Measurements from ENCODE around the gene MED12L.

The MED12L gene

GRCh38 chr3:151300539-151300938 is 215.1 kb downstream of the MED12L start:
- no peaks in the 10 kb centered on the region for H4K20me1 ChIP-seq (ENCODE audit: insufficient read depth, low read length)
- no peaks in the 10 kb centered on the region for H3K9me3 ChIP-seq (ENCODE audit: low read length)
- H3K9me2 ChIP-seq (ENCODE audit: low read depth, low read length), result no peaks in the 10 kb centered on the region
- no peak overlapping the region for H3K4me3 ChIP-seq (ENCODE audit: low read depth, low read length, poor library complexity, severe bottlenecking)
- no peak overlapping the region for H2AFZ ChIP-seq (ENCODE audit: low read length)
- TF ChIP-seq CTCF (IDR thresholded peaks at IDR 0.05; ENCODE audit: low read length) (no peak), EZH2 (IDR thresholded peaks at IDR 0.05; ENCODE audit: borderline replicate concordance, low read length) (no peak)
- H3K4me2 ChIP-seq (ENCODE audit: low read length), result no peak overlapping the region
- no peaks in the 10 kb centered on the region for H3K27me3 ChIP-seq (ENCODE audit: insufficient read depth, low read length)
- no peaks in the 10 kb centered on the region for H3K36me3 ChIP-seq (ENCODE audit: insufficient read depth, low read length)
- no peaks in the 10 kb centered on the region for H3K4me1 ChIP-seq (ENCODE audit: insufficient read depth, low read length, severe bottlenecking)
- H3F3A ChIP-seq (ENCODE audit: insufficient read depth, low read length), result no peaks in the 10 kb centered on the region
- no peaks in the 10 kb centered on the region for H3K79me2 ChIP-seq (ENCODE audit: insufficient read depth, low read length)
- H3K9ac ChIP-seq (ENCODE audit: low read length), result no peak overlapping the region
- no peak overlapping the region for H3K27ac ChIP-seq (ENCODE audit: low read depth, low read length, poor library complexity, severe bottlenecking)

GRCh38 chr3:151301787-151302186 is 216.3 kb downstream of the MED12L start:
- Histone ChIP-seq H3F3A (ENCODE audit: insufficient read depth, low read length) (no peaks in the 10 kb centered on the region), H3K36me3 (ENCODE audit: insufficient read depth, low read length) (no peaks in the 10 kb centered on the region), H3K9me2 (ENCODE audit: low read depth, low read length) (no peaks in the 10 kb centered on the region), H3K79me2 (ENCODE audit: insufficient read depth, low read length) (no peaks in the 10 kb centered on the region), H3K9me3 (ENCODE audit: low read length) (no peaks in the 10 kb centered on the region), H4K20me1 (ENCODE audit: insufficient read depth, low read length) (no peaks in the 10 kb centered on the region), H2AFZ (ENCODE audit: low read length) (no peak overlapping the region), H3K9ac (ENCODE audit: low read length) (no peak overlapping the region), H3K27ac (ENCODE audit: low read depth, low read length, poor library complexity, severe bottlenecking) (no peak overlapping the region), H3K27me3 (ENCODE audit: insufficient read depth, low read length) (no peaks in the 10 kb centered on the region), H3K4me3 (ENCODE audit: low read depth, low read length, poor library complexity, severe bottlenecking) (no peak overlapping the region), H3K4me1 (ENCODE audit: insufficient read depth, low read length, severe bottlenecking) (no peaks in the 10 kb centered on the region), H3K4me2 (ENCODE audit: low read length) (no peak overlapping the region)
- no peak for TF ChIP-seq CTCF (IDR thresholded peaks at IDR 0.05; ENCODE audit: low read length)
- TF ChIP-seq EZH2 (IDR thresholded peaks at IDR 0.05; ENCODE audit: borderline replicate concordance, low read length), result no peak

GRCh38 chr3:151303751-151304150 is 218.3 kb downstream of the MED12L start:
- H4K20me1 ChIP-seq (ENCODE audit: insufficient read depth, low read length), result no peaks in the 10 kb centered on the region
- no peaks in the 10 kb centered on the region for H3K27me3 ChIP-seq (ENCODE audit: insufficient read depth, low read length)
- no peaks in the 10 kb centered on the region for H3K79me2 ChIP-seq (ENCODE audit: insufficient read depth, low read length)
- H3K9me3 ChIP-seq (ENCODE audit: low read length), result no peaks in the 10 kb centered on the region
- H2AFZ ChIP-seq (ENCODE audit: low read length), result no peak overlapping the region
- H3F3A ChIP-seq (ENCODE audit: insufficient read depth, low read length), result no peaks in the 10 kb centered on the region
- H3K36me3 ChIP-seq (ENCODE audit: insufficient read depth, low read length), result no peaks in the 10 kb centered on the region
- H3K4me1 ChIP-seq (ENCODE audit: insufficient read depth, low read length, severe bottlenecking), result no peaks in the 10 kb centered on the region
- H3K9ac ChIP-seq (ENCODE audit: low read length), result no peak overlapping the region
- H3K9me2 ChIP-seq (ENCODE audit: low read depth, low read length), result no peaks in the 10 kb centered on the region
- H3K4me2 ChIP-seq (ENCODE audit: low read length), result no peak overlapping the region
- no peak overlapping the region for H3K27ac ChIP-seq (ENCODE audit: low read depth, low read length, poor library complexity, severe bottlenecking)
- TF ChIP-seq EZH2 (IDR thresholded peaks at IDR 0.05; ENCODE audit: borderline replicate concordance, low read length), result no peak
- no peak for TF ChIP-seq CTCF (IDR thresholded peaks at IDR 0.05; ENCODE audit: low read length)
- H3K4me3 ChIP-seq (ENCODE audit: low read depth, low read length, poor library complexity, severe bottlenecking), result no peak overlapping the region
